Glutamatergic neuron (in vitro differentiated cells): ENCODE measurements around the gene SLC22A3. TPM values are rescaled to one million over a fixed set of nuclear protein-coding genes. Genes with fewer than 3 reads are reported as not detected.

ENCODE experiments used
- DNase-seq: peaks from one replicate; pipeline ENCODE4 v3.0.0; 2022
- H3K27ac Mint-ChIP-seq: one replicate; pipeline ENCODE4 v1.8.0; 2020; ENCODE audit warnings: mild to moderate bottlenecking, mixed read lengths, inconsistent platforms; ENCODE audit not compliant: unreplicated experiment
- H3K27me3 Mint-ChIP-seq: one replicate; pipeline ENCODE4 v1.8.0; 2020; ENCODE audit warnings: mild to moderate bottlenecking, moderate library complexity, mixed read lengths, inconsistent platforms; ENCODE audit not compliant: unreplicated experiment
- H3K36me3 Mint-ChIP-seq: one replicate; pipeline ENCODE4 v1.8.0; 2020; ENCODE audit warnings: mild to moderate bottlenecking, mixed read lengths, inconsistent platforms; ENCODE audit not compliant: unreplicated experiment
- H3K4me1 Mint-ChIP-seq: one replicate; pipeline ENCODE4 v1.8.0; 2020; ENCODE audit warnings: mild to moderate bottlenecking, low read depth, mixed read lengths, inconsistent platforms; ENCODE audit not compliant: unreplicated experiment
- H3K4me3 Mint-ChIP-seq: one replicate; pipeline ENCODE4 v1.8.0; 2020; ENCODE audit warnings: mild to moderate bottlenecking, mixed read lengths, inconsistent platforms; ENCODE audit not compliant: unreplicated experiment
- H3K9me3 Mint-ChIP-seq: one replicate; pipeline ENCODE4 v1.8.0; 2020; ENCODE audit warnings: mild to moderate bottlenecking, moderate library complexity, mixed read lengths, inconsistent platforms; ENCODE audit not compliant: unreplicated experiment
- total RNA-seq: library from RNA; stranded (reverse); fragmentation: NEBNext Ultra II Directional; extraction: Animal tissue kit (Norgen Biotek cat#: 25700); gene quantifications from one replicate; pipeline ENCODE4 v1.2.1, GENCODE V29; 2021; ENCODE audit not compliant: unreplicated experiment
- TF ChIP-seq, protein P1 (sequence below): fragments of 200-600 bp; sonication (generic); IDR thresholded peaks from one replicate; pipeline ENCODE4 v1.5.0; 2021; ENCODE audit not compliant: partially characterized antibody, unreplicated experiment

SLC22A3 gene
- total RNA-seq, 1 donor from 2014 or later: not detected

DNA sequence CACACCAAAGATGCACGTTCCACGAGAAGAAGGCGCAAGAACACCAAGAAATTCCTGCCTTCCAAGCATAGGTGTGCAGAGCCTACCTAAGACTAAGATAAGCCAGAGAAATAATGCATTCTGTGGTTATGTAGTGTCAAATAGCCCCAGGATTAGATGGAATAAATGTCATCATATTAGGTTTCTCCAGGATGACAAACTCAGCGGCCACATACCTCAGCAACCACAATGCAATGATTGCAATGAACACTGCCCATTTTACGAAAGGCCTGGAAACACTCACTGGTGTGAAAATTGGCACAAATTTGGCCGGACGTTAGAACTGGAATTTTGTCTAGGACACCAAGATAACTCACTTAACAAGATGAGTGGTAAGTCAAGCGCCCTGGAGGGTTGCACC, 129.7 kb downstream of the SLC22A3 start:
- Mint-ChIP-seq H3K36me3 (peaks cover 12% of the 10 kb centered on the region), H3K9me3 (peaks cover 6% of the 10 kb centered on the region), H3K4me3 (no peak overlapping the region), H3K27ac (no peak overlapping the region), H3K4me1 (no peaks in the 10 kb centered on the region), H3K27me3 (no peaks in the 10 kb centered on the region)
- TF ChIP-seq, protein P1, sequence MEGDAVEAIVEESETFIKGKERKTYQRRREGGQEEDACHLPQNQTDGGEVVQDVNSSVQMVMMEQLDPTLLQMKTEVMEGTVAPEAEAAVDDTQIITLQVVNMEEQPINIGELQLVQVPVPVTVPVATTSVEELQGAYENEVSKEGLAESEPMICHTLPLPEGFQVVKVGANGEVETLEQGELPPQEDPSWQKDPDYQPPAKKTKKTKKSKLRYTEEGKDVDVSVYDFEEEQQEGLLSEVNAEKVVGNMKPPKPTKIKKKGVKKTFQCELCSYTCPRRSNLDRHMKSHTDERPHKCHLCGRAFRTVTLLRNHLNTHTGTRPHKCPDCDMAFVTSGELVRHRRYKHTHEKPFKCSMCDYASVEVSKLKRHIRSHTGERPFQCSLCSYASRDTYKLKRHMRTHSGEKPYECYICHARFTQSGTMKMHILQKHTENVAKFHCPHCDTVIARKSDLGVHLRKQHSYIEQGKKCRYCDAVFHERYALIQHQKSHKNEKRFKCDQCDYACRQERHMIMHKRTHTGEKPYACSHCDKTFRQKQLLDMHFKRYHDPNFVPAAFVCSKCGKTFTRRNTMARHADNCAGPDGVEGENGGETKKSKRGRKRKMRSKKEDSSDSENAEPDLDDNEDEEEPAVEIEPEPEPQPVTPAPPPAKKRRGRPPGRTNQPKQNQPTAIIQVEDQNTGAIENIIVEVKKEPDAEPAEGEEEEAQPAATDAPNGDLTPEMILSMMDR: no peak
- no peak for DNase-seq

DNA sequence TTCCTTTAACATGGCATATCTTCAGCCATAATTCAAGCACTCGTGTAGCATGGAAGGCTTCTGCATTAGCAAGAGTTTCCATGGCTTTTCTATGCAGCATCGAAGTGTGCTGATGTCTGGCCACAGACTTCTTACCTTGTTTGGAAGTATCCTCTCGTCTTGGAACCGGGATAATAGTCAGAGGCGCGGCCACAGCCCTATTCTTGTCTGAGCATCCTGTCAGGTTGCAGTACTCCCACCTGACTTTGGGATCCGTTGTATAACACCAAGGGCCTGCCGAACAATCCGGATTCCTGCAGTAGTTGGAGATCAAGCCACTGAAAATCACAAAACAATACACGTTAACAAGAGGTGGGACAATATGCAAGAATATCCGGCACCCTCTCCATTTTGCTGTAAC, 138.9 kb downstream of the SLC22A3 start:
- H3K36me3 Mint-ChIP-seq: no peaks in the 10 kb centered on the region
- H3K27ac Mint-ChIP-seq: no peak overlapping the region
- no peaks in the 10 kb centered on the region for H3K4me1 Mint-ChIP-seq
- peaks cover 1% of the 10 kb centered on the region for H3K27me3 Mint-ChIP-seq
- DNase-seq: no peak
- H3K4me3 Mint-ChIP-seq: no peak overlapping the region
- TF ChIP-seq, protein P1: no peak
- H3K9me3 Mint-ChIP-seq: no peaks in the 10 kb centered on the region

DNA sequence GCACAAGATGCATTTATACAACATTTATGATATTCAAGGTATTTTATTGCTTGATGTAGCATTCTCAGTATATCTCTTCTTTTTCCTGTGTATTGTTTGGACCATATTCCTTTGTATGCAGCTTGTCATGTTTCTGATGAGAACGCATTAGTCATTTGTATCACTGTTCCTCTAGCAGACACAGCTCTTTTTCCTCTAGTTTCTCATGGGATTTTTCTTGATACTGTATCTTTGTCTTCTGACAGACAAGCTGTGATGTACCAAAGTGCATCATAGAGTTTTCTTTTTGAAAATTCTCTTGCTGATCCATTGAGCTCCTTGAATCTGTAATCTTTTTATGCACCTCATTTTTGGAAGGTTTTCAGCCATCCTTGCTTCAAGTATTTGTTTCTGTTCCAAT, 140.9 kb downstream of the SLC22A3 start:
- H3K9me3 Mint-ChIP-seq: no peaks in the 10 kb centered on the region
- DNase-seq: no peak
- TF ChIP-seq, protein P1: no peak
- no peak overlapping the region for H3K4me3 Mint-ChIP-seq
- H3K27me3 Mint-ChIP-seq: peaks cover 1% of the 10 kb centered on the region
- H3K27ac Mint-ChIP-seq: no peak overlapping the region
- H3K36me3 Mint-ChIP-seq: no peaks in the 10 kb centered on the region
- H3K4me1 Mint-ChIP-seq: no peaks in the 10 kb centered on the region

- no peaks in the 10 kb centered on the region for H3K36me3 Mint-ChIP-seq
- H3K4me3 Mint-ChIP-seq: no peak overlapping the region
- H3K27me3 Mint-ChIP-seq: no peaks in the 10 kb centered on the region
- H3K9me3 Mint-ChIP-seq: no peaks in the 10 kb centered on the region
- DNase-seq: no peak
- TF ChIP-seq, protein P1: no peak
- H3K27ac Mint-ChIP-seq: no peak overlapping the region
- H3K4me1 Mint-ChIP-seq: peaks cover 6% of the 10 kb centered on the region
Measured at GRCh38 chr6:160494576-160494975, 146.4 kb downstream of the SLC22A3 start.

DNA sequence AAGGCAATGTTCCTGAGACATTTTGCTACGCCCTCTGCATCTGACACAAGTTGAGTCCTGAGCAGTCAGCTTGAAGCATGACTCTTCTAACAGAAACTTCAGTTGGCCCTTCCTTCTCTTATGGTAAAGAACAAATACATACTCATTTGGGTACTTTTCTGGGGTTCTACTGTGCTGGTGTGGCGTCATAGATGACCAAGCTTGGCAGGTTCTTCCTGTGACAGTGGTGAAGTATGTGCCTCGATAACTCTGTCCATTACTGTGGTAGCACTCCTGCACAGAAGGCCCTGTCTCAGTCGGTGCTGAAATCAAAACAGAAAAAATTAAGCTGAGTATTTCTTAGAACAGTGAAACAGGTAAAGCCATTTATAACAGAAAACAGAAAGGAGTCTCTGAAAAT, 152.5 kb downstream of the SLC22A3 start:
- Mint-ChIP-seq H3K4me1 (no peaks in the 10 kb centered on the region), H3K9me3 (no peaks in the 10 kb centered on the region), H3K4me3 (no peak overlapping the region), H3K27me3 (peaks cover 6% of the 10 kb centered on the region), H3K27ac (no peak overlapping the region), H3K36me3 (peaks cover 26% of the 10 kb centered on the region)
- no peak for DNase-seq
- TF ChIP-seq, protein P1: no peak

Other genes with a start within 250 kb of the SLC22A3 start
- gene SLC22A1, start 226.6 kb upstream of the SLC22A3 start, total RNA-seq: 2.2 TPM
- gene SLC22A2, start 89.6 kb upstream of the SLC22A3 start, total RNA-seq: not detected